Measurements from ENCODE around the gene MPL. TPM values are rescaled to one million over a fixed set of nuclear protein-coding genes. Genes with fewer than 3 reads are reported as not detected.

MPL gene
- total RNA-seq, 1 experiment from 2014 or later = not detected

GRCh38 chr1:43322506-43322905 lies 15.1 kb upstream of the MPL start:
- Histone ChIP-seq H3K4me3 (replicated peaks in 1 of 2; ENCODE audit: low read depth in 1 of 2, low read length in 2 of 2) (no peak overlapping the region), H3K36me3 (ENCODE audit: control insufficient read depth in 1 of 2, insufficient read depth in 2 of 2, low read length in 2 of 2) (no peaks in the 10 kb centered on the region), H3K9me3 (ENCODE audit: control insufficient read depth in 1 of 2, insufficient read depth in 1 of 2, low read depth in 1 of 2, low read length in 2 of 2) (peaks cover under 1 to 3% of the 10 kb centered on the region in 2 experiments; a peak in 3 of 4 replicates), H3K4me1 (ENCODE audit: control insufficient read depth in 1 of 2, insufficient read depth in 2 of 2, low read length in 2 of 2) (peaks cover 0 to 27% of the 10 kb centered on the region in 2 experiments; a peak in 2 of 4 replicates), H3K4me2 (ENCODE audit: low read length) (no peak overlapping the region), H3K9ac (ENCODE audit: low read length) (no peak overlapping the region), H3K27me3 (ENCODE audit: insufficient read depth, low read length) (no peaks in the 10 kb centered on the region), H2AFZ (ENCODE audit: low read depth, low read length, poor library complexity, severe bottlenecking) (no peak overlapping the region), H3K27ac (ENCODE audit: low read depth, low read length) (no peak overlapping the region), H4K20me1 (ENCODE audit: insufficient read depth) (no peaks in the 10 kb centered on the region), H3K79me2 (ENCODE audit: insufficient read depth, low read length) (no peaks in the 10 kb centered on the region), H3K9me2 (ENCODE audit: insufficient read depth) (no peaks in the 10 kb centered on the region)
- DNase-seq (ENCODE audit: low read depth, low spot score) = no peak
- no TSS peak for BruUV-seq (replicated peaks)
- intact Hi-C loops (cut with micrococcal nuclease) = no loop called here
- CTCF ChIA-PET = no interaction called here
- RAD21 ChIA-PET (ENCODE audit: low non-redundant PET in 1 of 2, low total read pairs in 2 of 2, uncharacterized antibody in 2 of 2, unreplicated experiment in 2 of 2) = no interaction called here
- TF ChIP-seq ELF1 (IDR thresholded peaks at IDR 0.05; ENCODE audit: borderline replicate concordance, low read depth) = no peak
- no peak for TF ChIP-seq POLR2A (IDR thresholded peaks at IDR 0.05; ENCODE audit: borderline replicate concordance, extremely low read depth, insufficient read depth, insufficient read length)
- TF ChIP-seq CBX3 (IDR thresholded peaks at IDR 0.05; ENCODE audit: low read depth) = no peak
- no peak for TF ChIP-seq SRF (IDR thresholded peaks at IDR 0.05; ENCODE audit: low read depth)
- POLR2A ChIA-PET = no interaction called here
- ATAC-seq = no peak

- Histone ChIP-seq H2AFZ (ENCODE audit: low read depth, low read length, poor library complexity, severe bottlenecking) (no peak overlapping the region), H3K9ac (ENCODE audit: low read length) (no peak overlapping the region), H3K27me3 (ENCODE audit: insufficient read depth, low read length) (no peaks in the 10 kb centered on the region), H3K9me2 (ENCODE audit: insufficient read depth) (no peaks in the 10 kb centered on the region), H3K4me2 (ENCODE audit: low read length) (no peak overlapping the region), H3K4me1 (ENCODE audit: control insufficient read depth in 1 of 2, insufficient read depth in 2 of 2, low read length in 2 of 2) (peaks cover 2 to 23% of the 10 kb centered on the region in 2 experiments; a peak in 3 of 4 replicates), H3K27ac (ENCODE audit: low read depth, low read length) (no peak overlapping the region), H3K36me3 (ENCODE audit: control insufficient read depth in 1 of 2, insufficient read depth in 2 of 2, low read length in 2 of 2) (no peaks in the 10 kb centered on the region), H3K9me3 (ENCODE audit: control insufficient read depth in 1 of 2, insufficient read depth in 1 of 2, low read depth in 1 of 2, low read length in 2 of 2) (peaks cover 3 to 11% of the 10 kb centered on the region in 2 experiments), H3K79me2 (ENCODE audit: insufficient read depth, low read length) (no peaks in the 10 kb centered on the region), H4K20me1 (ENCODE audit: insufficient read depth) (no peaks in the 10 kb centered on the region), H3K4me3 (replicated peaks in 1 of 2; ENCODE audit: low read depth in 1 of 2, low read length in 2 of 2) (no peak overlapping the region)
- intact Hi-C loops (cut with micrococcal nuclease) = no loop called here
- TF ChIP-seq SRF (IDR thresholded peaks at IDR 0.05; ENCODE audit: low read depth) (no peak), ELF1 (IDR thresholded peaks at IDR 0.05; ENCODE audit: borderline replicate concordance, low read depth) (no peak), ZFX (IDR thresholded peaks at IDR 0.05) (no peak), YY1 (IDR thresholded peaks at IDR 0.05; ENCODE audit: extremely low read depth, insufficient replicate concordance, low read depth, low read length) (no peak), TCF7L2 (IDR thresholded peaks at IDR 0.05; ENCODE audit: borderline replicate concordance, extremely low read depth, insufficient read depth, insufficient read length) (no peak), JUND (IDR thresholded peaks at IDR 0.05) (no peak), CBX3 (IDR thresholded peaks at IDR 0.05; ENCODE audit: low read depth) (no peak), MAX (IDR thresholded peaks at IDR 0.05) (no peak), POLR2AphosphoS5 (IDR thresholded peaks at IDR 0.05; ENCODE audit: low read depth, low read length) (no peak), ATF3 (IDR thresholded peaks at IDR 0.05) (no peak), SIN3A (IDR thresholded peaks at IDR 0.05; ENCODE audit: low read depth) (no peak), ZNF274 (IDR thresholded peaks at IDR 0.05; ENCODE audit: low read depth, low read length) (no peak), EGR1 (IDR thresholded peaks at IDR 0.05; ENCODE audit: low read depth) (no peak), FOSL1 (IDR thresholded peaks at IDR 0.05; ENCODE audit: low read depth) (no peak), CTCF (IDR thresholded peaks at IDR 0.05 in 2 of 3, conservative IDR thresholded peaks at IDR 0.05 in 1 of 3; ENCODE audit: borderline replicate concordance in 1 of 3, insufficient read depth in 1 of 3, low read depth in 2 of 3, low read length in 2 of 3) (no peak), RAD21 (IDR thresholded peaks at IDR 0.05; ENCODE audit: low read depth) (no peak), SP1 (IDR thresholded peaks at IDR 0.05; ENCODE audit: low read depth) (no peak)
- CTCF ChIA-PET = no interaction called here
- DNase-seq (ENCODE audit: low read depth, low spot score) (no peak), ATAC-seq (no peak)
- RAD21 ChIA-PET (ENCODE audit: low non-redundant PET in 1 of 2, low total read pairs in 2 of 2, uncharacterized antibody in 2 of 2, unreplicated experiment in 2 of 2) = no interaction called here
- BruUV-seq (replicated peaks) = no TSS peak
- POLR2A ChIA-PET = no interaction called here
Measured at GRCh38 chr1:43324810-43325209, 12.8 kb upstream of the MPL start.
